KG1 (cell line): ENCODE measurements around the gene NCK2.

Source experiments
- DNase-seq: peaks from one replicate; lab custom pipeline; 2025; lab: John Stamatoyannopoulos, UW

Gene NCK2

DNA sequence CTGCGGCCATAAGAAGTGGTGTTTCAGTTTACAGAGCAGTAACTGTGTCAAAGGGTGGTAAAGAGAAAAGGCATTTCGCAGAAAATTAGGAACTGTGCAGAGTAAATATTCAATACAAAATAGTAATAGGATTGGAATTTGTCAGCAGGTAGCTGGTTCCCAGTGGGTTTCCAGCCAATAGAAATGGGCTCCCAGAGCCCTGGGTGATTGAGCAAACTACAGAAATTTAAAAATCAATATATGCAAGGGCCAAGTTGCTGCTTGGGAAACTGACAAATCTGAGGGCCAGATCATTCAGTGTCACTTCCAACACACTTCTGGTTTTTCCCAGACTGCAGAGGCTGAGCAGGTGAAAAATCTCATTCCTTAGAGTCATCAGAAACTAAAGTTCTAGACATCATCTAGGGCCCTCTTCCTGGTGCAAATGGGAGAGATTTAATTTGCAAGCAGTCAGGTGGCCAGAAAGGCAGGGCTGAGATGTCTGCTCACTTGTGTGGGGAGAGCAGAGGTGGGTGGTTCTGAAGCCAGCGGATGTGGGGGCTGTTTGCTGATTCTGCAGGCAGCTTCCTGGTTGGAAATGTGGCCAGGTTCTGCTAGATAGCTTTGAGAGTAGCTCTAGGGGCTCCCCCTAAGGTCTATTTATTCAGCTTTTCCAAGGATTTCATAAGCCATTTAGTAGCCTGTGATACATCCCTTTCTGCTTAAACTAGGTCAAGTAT lies 182.4 kb downstream of the NCK2 start:
- DNase-seq = no peak

DNA sequence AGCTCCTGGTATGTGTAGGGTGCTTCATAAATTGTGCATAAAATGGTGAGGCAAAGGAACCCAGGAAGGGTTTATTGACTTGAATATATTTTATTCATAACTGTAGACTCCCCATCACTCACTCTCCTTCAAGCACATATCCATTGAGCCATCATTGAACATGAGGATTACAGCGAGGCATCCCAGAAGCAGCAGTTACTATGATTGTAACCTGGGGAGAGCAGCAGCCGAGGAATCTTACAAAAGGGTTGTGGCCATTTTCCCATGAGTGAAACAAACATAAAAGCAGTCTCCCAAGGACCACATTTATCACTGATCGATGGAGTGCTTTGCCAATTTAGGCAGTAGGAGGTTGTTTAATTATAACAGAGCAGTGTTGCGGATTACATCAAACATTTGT lies 183.4 kb downstream of the NCK2 start:
- DNase-seq = no peak

DNA sequence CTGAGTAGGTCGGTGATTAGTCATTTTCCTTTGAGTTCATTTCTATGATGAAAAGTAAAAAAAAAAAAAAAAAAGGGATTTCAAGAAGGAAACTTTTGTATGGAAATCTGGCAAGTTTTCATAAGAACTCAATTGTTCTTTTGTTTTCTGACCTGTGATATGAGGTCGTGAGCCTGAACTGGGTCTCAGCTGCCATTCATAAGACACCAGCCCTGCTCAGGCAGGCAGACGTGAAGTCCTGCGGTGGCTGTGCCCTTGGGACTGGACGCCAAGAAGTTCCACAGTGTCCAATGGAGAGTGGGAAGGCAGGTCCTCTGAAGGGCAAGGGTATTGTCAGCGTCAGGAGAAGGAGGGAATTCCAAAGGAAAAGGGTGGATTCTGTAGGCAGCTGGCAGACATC lies 183.9 kb downstream of the NCK2 start:
- no peak for DNase-seq

DNA sequence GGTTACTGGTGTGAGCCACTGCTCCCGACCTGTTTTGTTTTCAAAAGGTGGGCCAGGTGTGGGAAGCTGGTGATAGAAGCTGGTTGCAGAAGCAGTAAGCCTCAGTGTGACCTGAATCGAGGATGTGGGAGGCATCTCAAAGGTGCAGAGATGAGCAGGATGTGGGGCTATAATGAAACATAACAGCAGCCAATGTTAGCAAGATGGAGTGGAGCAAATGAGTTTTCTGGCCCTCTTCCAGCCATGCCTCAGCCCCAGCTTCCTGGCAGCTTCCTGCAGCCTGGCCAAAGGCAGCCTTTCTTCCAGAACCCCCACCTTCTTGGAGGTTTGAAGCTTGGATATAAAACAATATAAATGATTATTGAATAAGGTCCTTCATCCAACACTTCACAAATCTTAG lies 184.8 kb downstream of the NCK2 start:
- no peak for DNase-seq

DNA sequence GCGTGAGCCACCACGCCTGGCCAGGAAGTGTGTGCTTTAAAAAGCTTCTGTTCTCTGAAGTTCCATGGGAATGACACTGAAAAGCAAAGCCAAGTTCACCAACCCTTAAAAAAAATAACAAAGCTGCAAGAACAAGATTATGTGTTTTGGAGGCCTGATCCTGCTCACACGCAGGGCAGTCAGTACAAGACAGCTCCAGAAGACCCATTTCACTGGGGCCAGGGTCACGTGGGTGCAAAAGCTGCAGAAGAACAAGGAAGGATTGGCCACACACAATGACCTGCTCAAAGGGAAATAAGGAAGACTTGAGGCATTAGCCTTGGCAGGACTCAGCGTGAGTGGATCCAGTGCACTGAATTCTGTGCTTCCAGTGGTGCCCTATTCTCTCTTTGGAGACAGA lies 187.9 kb downstream of the NCK2 start:
- DNase-seq = no peak

DNA sequence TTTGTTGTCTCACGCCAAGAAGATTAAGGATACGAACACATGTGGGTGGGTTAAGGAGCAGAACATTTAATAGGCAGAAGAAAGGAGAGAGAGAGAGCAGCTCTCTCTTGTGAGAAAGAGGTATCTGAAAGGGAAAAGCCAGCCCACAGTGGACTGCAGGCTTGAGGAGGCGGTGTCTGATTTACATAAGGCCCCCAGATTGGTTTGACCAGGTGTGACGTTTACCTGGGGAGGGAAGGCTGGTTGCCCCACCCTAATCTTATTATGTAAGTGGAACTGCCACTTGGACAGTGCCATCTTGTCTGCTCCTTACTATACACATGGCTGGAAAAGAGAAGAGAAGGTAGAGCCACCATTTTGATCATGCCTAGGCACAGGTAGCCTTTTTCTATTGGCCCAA lies 189.2 kb downstream of the NCK2 start:
- DNase-seq = no peak

DNA sequence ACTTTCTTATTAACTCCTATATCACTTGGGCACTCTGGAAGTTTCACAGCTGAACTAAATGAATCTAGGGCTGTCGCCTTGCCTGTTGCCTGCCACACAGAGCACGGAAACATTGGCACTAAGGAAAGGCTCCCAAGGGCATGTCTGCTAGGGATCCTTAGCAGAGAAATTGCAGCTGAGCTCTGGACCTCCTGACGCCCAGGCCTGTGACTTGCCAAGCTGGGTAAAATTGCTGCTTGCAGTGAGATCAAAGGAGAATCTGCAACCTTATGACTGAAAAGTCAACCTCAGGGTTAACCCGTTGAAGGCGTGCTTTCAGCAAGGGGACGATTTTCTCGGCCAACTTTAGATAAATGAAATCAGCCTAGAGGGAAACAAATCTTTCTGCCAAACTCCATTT lies 189.8 kb downstream of the NCK2 start:
- no peak for DNase-seq

DNA sequence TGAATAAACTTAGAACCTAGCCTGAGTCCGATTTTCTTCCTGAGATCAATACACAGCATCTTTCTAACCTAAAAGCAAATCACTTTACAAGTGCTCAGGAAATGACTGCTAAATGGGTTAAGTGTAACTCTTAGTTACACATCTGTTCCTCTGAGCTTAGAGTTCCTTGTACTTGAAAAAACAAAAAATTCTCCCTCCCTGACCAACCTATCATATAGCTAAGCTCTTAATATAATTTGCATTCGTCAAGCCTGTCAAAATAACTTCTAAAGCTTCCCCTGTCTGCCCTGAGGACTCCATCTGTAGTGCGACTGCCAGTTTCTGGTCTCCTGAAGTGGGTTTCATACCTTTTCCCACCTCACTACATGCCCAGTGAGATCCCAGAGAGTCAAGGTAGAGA lies 190.4 kb downstream of the NCK2 start:
- no peak for DNase-seq

DNA sequence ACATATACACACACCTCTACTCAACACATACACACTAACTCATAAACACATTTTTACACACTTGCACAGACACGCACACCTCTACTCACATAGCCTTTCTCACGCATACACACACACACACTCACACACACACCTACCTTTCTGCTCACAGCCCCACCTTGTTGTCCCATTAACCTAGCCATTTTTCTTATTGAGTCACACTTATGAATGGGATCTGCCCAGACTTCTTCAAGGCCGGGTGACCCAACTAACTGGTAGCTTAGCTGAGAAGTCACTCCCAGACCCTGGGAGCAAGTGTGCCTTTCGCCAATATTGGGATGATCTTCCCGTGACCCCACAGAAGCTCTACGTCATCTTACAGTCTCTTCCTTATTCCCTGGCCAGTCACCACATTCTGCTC lies 192.2 kb downstream of the NCK2 start:
- DNase-seq = no peak

DNA sequence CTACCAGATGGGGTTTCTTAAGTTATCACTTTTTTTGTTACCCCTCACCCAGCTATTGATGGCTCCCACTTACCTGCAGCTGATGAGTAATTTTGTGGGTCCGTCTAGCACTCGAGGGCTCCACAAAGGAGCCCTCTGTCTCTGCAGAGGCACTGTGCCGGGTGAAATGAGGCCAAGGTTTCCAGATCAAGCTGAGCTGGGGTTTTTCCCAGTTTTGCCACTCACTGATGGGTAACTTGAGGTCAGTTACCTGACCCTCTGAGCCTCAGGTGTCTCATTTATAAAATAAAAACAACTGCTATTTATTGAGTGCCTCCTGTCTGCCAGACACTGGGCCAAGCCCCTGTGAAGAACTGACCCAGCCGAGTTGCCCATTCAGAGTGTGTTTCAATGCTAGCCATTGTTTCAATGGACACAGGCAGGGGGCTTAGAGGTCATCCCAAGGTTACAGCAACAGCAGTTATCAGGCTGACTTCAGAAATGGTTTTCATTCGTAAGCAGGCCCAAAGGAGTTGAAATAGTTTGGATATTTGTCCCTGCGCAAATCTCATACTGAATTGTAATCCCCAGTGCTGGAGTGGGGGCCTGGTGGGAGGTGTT lies 192.9 kb downstream of the NCK2 start:
- no peak for DNase-seq
